K562 (cell line): ENCODE data around the gene ISYNA1. TPM values are rescaled to one million over a fixed set of nuclear protein-coding genes. Genes with fewer than 3 reads are reported as not detected.

Experiments
- BACH1 ChIP-seq: fragments of 200-800 bp; sonication (Bioruptor generic); IDR thresholded peaks from 2 replicates; pipeline ENCODE4 v1.6.1; 2016; ENCODE audit warnings: missing genetic modification characterization, missing compliant biosample characterization
- CHD4 ChIP-seq: fragments of 200-600 bp; sonication (generic); IDR thresholded peaks from 3 replicates; pipeline ENCODE4 v1.6.1; 2012; ENCODE audit warnings: low read depth, mild to moderate bottlenecking, mixed read lengths, low read length, inconsistent platforms; ENCODE audit not compliant: insufficient read depth, insufficient replicate concordance, poor library complexity, severe bottlenecking
- HDGF ChIP-seq: fragments of 450-650 bp; IDR thresholded peaks from 2 replicates; pipeline ENCODE4 v1.6.1; 2016
- LCOR ChIP-seq: sonication (generic); formaldehyde crosslinking; IDR thresholded peaks from 2 replicates; pipeline ENCODE4 v1.8.0; 2022; ENCODE audit warnings: mild to moderate bottlenecking, missing genetic modification reagents
- MTF1 ChIP-seq: fragments of 250-450 bp; sonication (Bioruptor Pico); IDR thresholded peaks from 2 replicates; pipeline ENCODE4 v1.9.0; 2021; ENCODE audit warnings: moderate library complexity, mild to moderate bottlenecking, inconsistent platforms, borderline replicate concordance
- PHF21A ChIP-seq: fragments of 450-650 bp; IDR thresholded peaks from 2 replicates; pipeline ENCODE4 v1.6.1; 2017; ENCODE audit warnings: low read depth, borderline replicate concordance
- RNF2 ChIP-seq: sonication (generic); IDR thresholded peaks from 2 replicates; pipeline ENCODE4 v1.6.1; 2016
- YBX1 ChIP-seq: fragments of 450-650 bp; IDR thresholded peaks from 2 replicates; pipeline ENCODE4 v1.7.1; 2016; ENCODE audit warnings: mild to moderate bottlenecking
- ZFP36 ChIP-seq: fragments of 150-350 bp; IDR thresholded peaks from 2 replicates; pipeline ENCODE4 v1.6.1; 2018; ENCODE audit warnings: low read length, low read depth; ENCODE audit not compliant: partially characterized antibody
- ZNF143 ChIP-seq: sonication (generic); formaldehyde crosslinking; IDR thresholded peaks from 2 replicates; pipeline ENCODE4 v1.9.0; 2022; ENCODE audit warnings: mild to moderate bottlenecking, missing genetic modification reagents
- ZNF583 ChIP-seq: fragments of 250-450 bp; sonication (Bioruptor Pico); IDR thresholded peaks from 2 replicates; pipeline ENCODE4 v1.4.0; 2020
- ZNF699 ChIP-seq: fragments of 250-450 bp; sonication (Bioruptor Pico); IDR thresholded peaks from 2 replicates; pipeline ENCODE4 v1.8.0; 2021; ENCODE audit warnings: mild to moderate bottlenecking, moderate library complexity; ENCODE audit not compliant: insufficient replicate concordance
- polyA plus RNA-seq, 8 experiments: library from polyadenylated mRNA; depleted of rRNA in 4 of 8; stranded (reverse) in 5 of 8; unstranded in 3 of 8; fragments of >200 nt; fragmentation: Nextera tagmentation in 2 of 8; fragmentation: Illumina TruSeq in 1 of 8; extraction: Ambion mirVana in 2 of 8; extraction: Trizol in 1 of 8; gene quantifications; 2 replicates each; pipeline versions ENCODE4 v1.2.1 to v1.2.3, GENCODE V29; 2011 to 2014; ENCODE audit warnings: inconsistent platforms in 1 of 8, missing spikeins in 1 of 8
- total RNA-seq, 7 experiments: library from RNA; depleted of rRNA in 6 of 7; stranded (reverse); fragments of >200 nt in 6 of 7; fragmentation: Illumina TruSeq in 2 of 7; extraction: Trizol in 2 of 7; gene quantifications; 2 replicates each; pipeline versions ENCODE4 v1.2.1 to v1.2.3, GENCODE V29; 2011 to 2021; ENCODE audit warnings: low replicate concordance in 1 of 7
- TF ChIP-seq, protein P1 (sequence below): fragments of 450-650 bp; IDR thresholded peaks from 2 replicates; pipeline ENCODE4 v1.6.1; 2016; ENCODE audit warnings: low read depth
- TF ChIP-seq, protein P2 (sequence below): fragments of 450-650 bp; conservative IDR thresholded peaks from 2 replicates; pipeline ENCODE4 v1.6.1; 2016; ENCODE audit warnings: missing genetic modification characterization, low read depth, mild to moderate bottlenecking, control low read depth, missing compliant biosample characterization
- TF ChIP-seq, protein P3 (sequence below): fragments of 450-650 bp; formaldehyde crosslinking; IDR thresholded peaks from 2 replicates; pipeline ENCODE4 v1.4.0; 2022; ENCODE audit warnings: mild to moderate bottlenecking, moderate library complexity
- TF ChIP-seq, protein P4 (sequence below): sonication (generic); formaldehyde crosslinking; IDR thresholded peaks from 2 replicates; pipeline ENCODE4 v1.8.0; 2022; ENCODE audit warnings: mild to moderate bottlenecking, low read depth, missing genetic modification reagents

Gene ISYNA1
- total and polyA plus RNA-seq, 9 of the 15 experiments (the other 6 are each of a cell fraction or from before 2014, with no cell fraction given) = 21.8 to 460 (median 93.2) TPM

DNA sequence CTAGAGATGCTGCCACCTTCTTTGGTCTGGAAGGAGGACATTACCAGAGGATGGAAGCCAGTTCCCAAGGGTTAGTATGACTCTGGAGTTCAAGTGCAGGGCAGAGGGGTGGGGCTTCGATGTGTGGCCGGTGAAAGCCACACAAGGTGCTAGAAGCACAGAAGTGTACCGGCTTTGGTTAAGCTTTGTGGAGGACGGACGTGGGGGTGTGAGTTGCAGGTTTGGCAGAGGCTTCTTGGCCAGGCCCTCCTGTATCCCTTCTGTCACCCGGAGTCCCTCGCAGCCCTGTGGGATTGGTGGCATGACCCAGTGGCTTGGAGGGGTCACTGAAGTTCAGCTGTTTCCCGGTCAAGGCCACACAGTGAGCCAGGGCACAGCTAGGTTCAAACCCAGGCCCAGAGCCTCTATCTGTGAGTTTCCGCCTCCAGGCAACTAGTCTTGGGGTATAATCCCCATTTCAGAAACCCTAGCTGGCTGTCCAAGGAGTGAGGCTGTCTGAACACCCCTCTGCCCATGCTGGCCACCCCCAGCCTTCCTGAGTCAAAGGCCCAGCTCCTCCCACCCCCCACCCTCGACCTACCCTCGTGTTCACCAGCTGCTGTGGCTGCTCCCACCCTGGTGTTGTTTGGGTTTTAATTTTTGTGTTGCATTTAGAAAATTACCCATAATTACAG, 23.3 kb downstream of the ISYNA1 start (continued):
- TF ChIP-seq, protein P1, sequence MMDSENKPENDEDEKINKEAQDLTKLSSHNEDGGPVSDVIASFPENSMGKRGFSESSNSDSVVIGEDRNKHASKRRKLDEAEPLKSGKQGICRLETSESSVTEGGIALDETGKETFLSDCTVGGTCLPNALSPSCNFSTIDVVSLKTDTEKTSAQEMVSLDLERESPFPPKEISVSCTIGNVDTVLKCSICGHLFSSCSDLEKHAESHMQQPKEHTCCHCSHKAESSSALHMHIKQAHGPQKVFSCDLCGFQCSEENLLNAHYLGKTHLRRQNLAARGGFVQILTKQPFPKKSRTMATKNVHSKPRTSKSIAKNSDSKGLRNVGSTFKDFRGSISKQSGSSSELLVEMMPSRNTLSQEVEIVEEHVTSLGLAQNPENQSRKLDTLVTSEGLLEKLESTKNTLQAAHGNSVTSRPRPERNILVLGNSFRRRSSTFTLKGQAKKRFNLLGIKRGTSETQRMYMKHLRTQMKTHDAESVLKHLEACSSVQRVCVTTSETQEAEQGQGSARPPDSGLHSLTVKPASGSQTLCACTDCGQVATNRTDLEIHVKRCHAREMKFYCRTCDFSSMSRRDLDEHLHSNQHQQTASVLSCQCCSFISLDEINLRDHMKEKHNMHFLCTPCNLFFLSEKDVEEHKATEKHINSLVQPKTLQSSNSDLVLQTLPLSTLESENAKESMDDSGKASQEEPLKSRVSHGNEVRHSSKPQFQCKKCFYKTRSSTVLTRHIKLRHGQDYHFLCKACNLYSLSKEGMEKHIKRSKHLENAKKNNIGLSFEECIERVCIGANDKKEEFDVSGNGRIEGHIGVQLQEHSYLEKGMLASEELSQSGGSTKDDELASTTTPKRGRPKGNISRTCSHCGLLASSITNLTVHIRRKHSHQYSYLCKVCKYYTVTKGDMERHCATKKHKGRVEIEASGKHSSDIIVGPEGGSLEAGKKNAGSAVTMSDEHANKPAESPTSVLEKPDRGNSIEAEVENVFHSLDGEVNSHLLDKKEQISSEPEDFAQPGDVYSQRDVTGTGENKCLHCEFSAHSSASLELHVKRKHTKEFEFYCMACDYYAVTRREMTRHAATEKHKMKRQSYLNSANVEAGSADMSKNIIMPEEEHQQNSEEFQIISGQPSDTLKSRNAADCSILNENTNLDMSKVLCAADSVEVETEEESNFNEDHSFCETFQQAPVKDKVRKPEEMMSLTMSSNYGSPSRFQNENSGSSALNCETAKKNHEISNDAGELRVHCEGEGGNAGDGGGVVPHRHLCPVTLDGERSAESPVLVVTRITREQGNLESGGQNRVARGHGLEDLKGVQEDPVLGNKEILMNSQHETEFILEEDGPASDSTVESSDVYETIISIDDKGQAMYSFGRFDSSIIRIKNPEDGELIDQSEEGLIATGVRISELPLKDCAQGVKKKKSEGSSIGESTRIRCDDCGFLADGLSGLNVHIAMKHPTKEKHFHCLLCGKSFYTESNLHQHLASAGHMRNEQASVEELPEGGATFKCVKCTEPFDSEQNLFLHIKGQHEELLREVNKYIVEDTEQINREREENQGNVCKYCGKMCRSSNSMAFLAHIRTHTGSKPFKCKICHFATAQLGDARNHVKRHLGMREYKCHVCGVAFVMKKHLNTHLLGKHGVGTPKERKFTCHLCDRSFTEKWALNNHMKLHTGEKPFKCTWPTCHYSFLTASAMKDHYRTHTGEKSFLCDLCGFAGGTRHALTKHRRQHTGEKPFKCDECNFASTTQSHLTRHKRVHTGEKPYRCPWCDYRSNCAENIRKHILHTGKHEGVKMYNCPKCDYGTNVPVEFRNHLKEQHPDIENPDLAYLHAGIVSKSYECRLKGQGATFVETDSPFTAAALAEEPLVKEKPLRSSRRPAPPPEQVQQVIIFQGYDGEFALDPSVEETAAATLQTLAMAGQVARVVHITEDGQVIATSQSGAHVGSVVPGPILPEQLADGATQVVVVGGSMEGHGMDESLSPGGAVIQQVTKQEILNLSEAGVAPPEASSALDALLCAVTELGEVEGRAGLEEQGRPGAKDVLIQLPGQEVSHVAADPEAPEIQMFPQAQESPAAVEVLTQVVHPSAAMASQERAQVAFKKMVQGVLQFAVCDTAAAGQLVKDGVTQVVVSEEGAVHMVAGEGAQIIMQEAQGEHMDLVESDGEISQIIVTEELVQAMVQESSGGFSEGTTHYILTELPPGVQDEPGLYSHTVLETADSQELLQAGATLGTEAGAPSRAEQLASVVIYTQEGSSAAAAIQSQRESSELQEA = no peak
- TF ChIP-seq MTF1 (CRISPR knock-in tag) = no peak
- no peak for TF ChIP-seq CHD4
- 0 out of 2 replicates have a peak, but pooled peaks have one; percentile 65 for TF ChIP-seq RNF2
- TF ChIP-seq ZNF699 (CRISPR knock-in tag) = no peak
- no peak for TF ChIP-seq YBX1
- TF ChIP-seq HDGF = no peak
- 0 out of 2 replicates have a peak, but pooled peaks have one; percentile 15 for TF ChIP-seq BACH1 (tag)
- 0 out of 2 replicates have a peak, but pooled peaks have one; percentile 39 for TF ChIP-seq ZNF143
- 0 out of 2 replicates have a peak, but pooled peaks have one; percentile 8 for TF ChIP-seq LCOR (CRISPR knock-in tag)
- TF ChIP-seq, protein P2, sequence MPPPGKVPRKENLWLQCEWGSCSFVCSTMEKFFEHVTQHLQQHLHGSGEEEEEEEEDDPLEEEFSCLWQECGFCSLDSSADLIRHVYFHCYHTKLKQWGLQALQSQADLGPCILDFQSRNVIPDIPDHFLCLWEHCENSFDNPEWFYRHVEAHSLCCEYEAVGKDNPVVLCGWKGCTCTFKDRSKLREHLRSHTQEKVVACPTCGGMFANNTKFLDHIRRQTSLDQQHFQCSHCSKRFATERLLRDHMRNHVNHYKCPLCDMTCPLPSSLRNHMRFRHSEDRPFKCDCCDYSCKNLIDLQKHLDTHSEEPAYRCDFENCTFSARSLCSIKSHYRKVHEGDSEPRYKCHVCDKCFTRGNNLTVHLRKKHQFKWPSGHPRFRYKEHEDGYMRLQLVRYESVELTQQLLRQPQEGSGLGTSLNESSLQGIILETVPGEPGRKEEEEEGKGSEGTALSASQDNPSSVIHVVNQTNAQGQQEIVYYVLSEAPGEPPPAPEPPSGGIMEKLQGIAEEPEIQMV (tag) = 0 out of 2 replicates have a peak, but pooled peaks have one; percentile 28
- TF ChIP-seq, protein P3, sequence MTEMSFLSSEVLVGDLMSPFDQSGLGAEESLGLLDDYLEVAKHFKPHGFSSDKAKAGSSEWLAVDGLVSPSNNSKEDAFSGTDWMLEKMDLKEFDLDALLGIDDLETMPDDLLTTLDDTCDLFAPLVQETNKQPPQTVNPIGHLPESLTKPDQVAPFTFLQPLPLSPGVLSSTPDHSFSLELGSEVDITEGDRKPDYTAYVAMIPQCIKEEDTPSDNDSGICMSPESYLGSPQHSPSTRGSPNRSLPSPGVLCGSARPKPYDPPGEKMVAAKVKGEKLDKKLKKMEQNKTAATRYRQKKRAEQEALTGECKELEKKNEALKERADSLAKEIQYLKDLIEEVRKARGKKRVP = 0 out of 2 replicates have a peak, but pooled peaks have one; percentile 9
- TF ChIP-seq ZFP36 = no peak
- TF ChIP-seq, protein P4, sequence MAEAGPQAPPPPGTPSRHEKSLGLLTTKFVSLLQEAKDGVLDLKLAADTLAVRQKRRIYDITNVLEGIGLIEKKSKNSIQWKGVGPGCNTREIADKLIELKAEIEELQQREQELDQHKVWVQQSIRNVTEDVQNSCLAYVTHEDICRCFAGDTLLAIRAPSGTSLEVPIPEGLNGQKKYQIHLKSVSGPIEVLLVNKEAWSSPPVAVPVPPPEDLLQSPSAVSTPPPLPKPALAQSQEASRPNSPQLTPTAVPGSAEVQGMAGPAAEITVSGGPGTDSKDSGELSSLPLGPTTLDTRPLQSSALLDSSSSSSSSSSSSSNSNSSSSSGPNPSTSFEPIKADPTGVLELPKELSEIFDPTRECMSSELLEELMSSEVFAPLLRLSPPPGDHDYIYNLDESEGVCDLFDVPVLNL (CRISPR knock-in tag) = no peak
- 0 out of 2 replicates have a peak, but pooled peaks have one; percentile 25 for TF ChIP-seq PHF21A
- peak; percentile 50; the same call in 1 of the 2 replicates for TF ChIP-seq ZNF583
